SK-N-SH (cell line): Measurements from ENCODE around the gene GRM8.

Experiments
- CTCF ChIP-seq: fragments of 200-600 bp; sonication (generic); IDR thresholded peaks from 2 replicates; pipeline ENCODE4 v1.6.1; 2017; ENCODE audit warnings: antibody characterized with exemption, mild to moderate bottlenecking, moderate library complexity
- FOSL2 ChIP-seq: IDR thresholded peaks from 2 replicates; pipeline ENCODE4 v1.4.0; 2012; ENCODE audit warnings: low read depth, mild to moderate bottlenecking, moderate library complexity, borderline replicate concordance
- MAX ChIP-seq: IDR thresholded peaks from 2 replicates; pipeline ENCODE4 v1.4.0; 2012; ENCODE audit warnings: low read depth
- REST ChIP-seq: IDR thresholded peaks from 2 replicates; pipeline ENCODE4 v1.6.1; 2012; ENCODE audit warnings: mild to moderate bottlenecking, low read depth, low read length, moderate library complexity
- SMC3 ChIP-seq: IDR thresholded peaks from 2 replicates; pipeline ENCODE4 v1.6.1; 2012; ENCODE audit warnings: low read depth, low read length, improper control_type of control experiment

GRCh38 chr7:127137146-127137545, 115.6 kb downstream of the GRM8 start:
- TF ChIP-seq SMC3 (no peak), REST (no peak), CTCF (no peak), FOSL2 (no peak), MAX (no peak)
